Adrenal gland (tissue), 12 donors: ENCODE data around the gene ASB16. TPM values are rescaled to one million over a fixed set of nuclear protein-coding genes. Genes with fewer than 3 reads are reported as not detected.

Experiments
- DNase-seq, 7 donors: peaks; one replicate each; pipeline ENCODE4 v3.0.0-alpha.2; 2019 to 2020
- H3K27ac ChIP-seq, 5 donors: fragments of 200-600 bp; sonication (generic) in 4 of 5; 1 replicate in 3 of 5; 2 replicates in 2 of 5; pipeline versions ENCODE4 v1.5.1 to v1.8.0; 2016 to 2020; ENCODE audit warnings: mild to moderate bottlenecking in 1 of 5
- H3K27me3 ChIP-seq: fragments of 200-600 bp; 2 replicates; pipeline ENCODE4 v1.8.0; 2021
- H3K36me3 ChIP-seq, 2 donors: fragments of 200-600 bp; replicated peaks in 1 of 2; 1 replicate in 1 of 2; 2 replicates in 1 of 2; pipeline versions ENCODE4 v1.5.1 to v1.8.0; 2018 to 2022
- H3K4me1 ChIP-seq, 2 donors: fragments of 200-600 bp; replicated peaks in 1 of 2; 1 replicate in 1 of 2; 2 replicates in 1 of 2; pipeline versions ENCODE4 v1.5.1 to v1.8.0; 2018 to 2021
- H3K4me3 ChIP-seq, 4 donors: fragments of 200-600 bp; sonication (generic) in 3 of 4; one replicate each; pipeline ENCODE4 v1.5.1; 2016 to 2018
- H3K9me3 ChIP-seq, 3 donors: fragments of 200-600 bp; sonication (generic) in 1 of 3; replicated peaks in 1 of 3; 1 replicate in 2 of 3; 2 replicates in 1 of 3; pipeline versions ENCODE4 v1.5.1 to v1.8.0; 2016 to 2021
- CTCF ChIP-seq, 6 experiments: fragments of 450-650 bp in 4 of 6; fragments of 200-600 bp in 2 of 6; sonication (generic) in 1 of 6; IDR thresholded peaks; 1 replicate in 5 of 6; 2 replicates in 1 of 6; pipeline versions ENCODE4 v1.5.1 to v1.8.0; 2016 to 2021; ENCODE audit warnings: antibody characterized with exemption in 6 of 6, mild to moderate bottlenecking in 2 of 6, moderate library complexity in 1 of 6
- POLR2A ChIP-seq, 2 donors: fragments of 450-650 bp; IDR thresholded peaks; one replicate each; pipeline ENCODE4 v1.6.1; 2017; ENCODE audit warnings: antibody characterized with exemption in 2 of 2, mild to moderate bottlenecking in 2 of 2, moderate library complexity in 1 of 2
- WGBS, 4 donors: extraction: QIAGEN DNeasy Blood & Tissue Kit in 2 of 4; methylation state at CpG; one replicate each; pipeline versions ENCODE4 v1.1.5 to v1.1.7; 2013 to 2017; 5-methylcytosine and 5-hydroxymethylcytosine counted together
- intact Hi-C, 2 donors: fragments of 100-400 bp; cut with DNase I; formaldehyde crosslinking; loops; one replicate each; pipeline versions ENCODE4 v1.14.1 to v1.15.0; 2022 to 2023
- polyA plus RNA-seq, 3 donors: library from polyadenylated mRNA; stranded (reverse); fragments of 200-250 nt in 2 of 3; fragments of 350-450 nt in 1 of 3; fragmentation: Illumina TruSeq in 1 of 3; extraction: RNeasy Lipid Tissue Mini Kit (QIAGEN cat#74804) in 1 of 3; gene quantifications; one replicate each; pipeline ENCODE4 v1.2.3, GENCODE V29; 2013 to 2014
- total RNA-seq, 9 donors: library from RNA; depleted of rRNA in 4 of 9; stranded (reverse); fragments of >200 nt in 4 of 9; fragments of 120-200 nt in 1 of 9; fragmentation: NEBNext Ultra II Directional in 1 of 9; extraction: Animal tissue kit (Norgen Biotek cat#: 25700) in 1 of 9; gene quantifications; one replicate each; pipeline versions ENCODE4 v1.1.0 to v1.2.4, GENCODE V29; 2013 to 2023
- donor health status: healthy with polysubstance abuse.
- donor health status: Bipolar disorder and iron deficiency.
- donor health status: DM: yes; HTN: yes; CAD: no.
- donor health status: DM: no; HTN: no; CAD: no.
- donor health status: DM: no; HTN: no; CAD: no.
- donor health status: DM: yes; HTN: yes; CAD: no.

The ASB16 gene
- total and polyA plus RNA-seq, 12 donors = 0.13 to 0.83 (median 0.39) TPM; not detected in 2

GRCh38 chr17:44183024-44183423, 12.5 kb downstream of the ASB16 start:
- WGBS, 4 donors = 85 to 95% (median 89%) methylated on average over 2 of the region's 2 CpGs
- no peaks in the 10 kb centered on the region for H3K27me3 ChIP-seq
- TF ChIP-seq POLR2A (IDR thresholded peaks at IDR 0.05) (no peak), CTCF (IDR thresholded peaks at IDR 0.05) (no peak)
- H3K4me3 ChIP-seq = no peak overlapping the region
- no peak overlapping the region for H3K27ac ChIP-seq
- no peak for DNase-seq
- H3K36me3 ChIP-seq = peaks cover 0 to 24% of the 10 kb centered on the region in 2 donors
- no peaks in the 10 kb centered on the region for H3K9me3 ChIP-seq
- intact Hi-C loops = no loop called here
- peaks cover 11 to 25% of the 10 kb centered on the region in 2 donors for H3K4me1 ChIP-seq

DNA sequence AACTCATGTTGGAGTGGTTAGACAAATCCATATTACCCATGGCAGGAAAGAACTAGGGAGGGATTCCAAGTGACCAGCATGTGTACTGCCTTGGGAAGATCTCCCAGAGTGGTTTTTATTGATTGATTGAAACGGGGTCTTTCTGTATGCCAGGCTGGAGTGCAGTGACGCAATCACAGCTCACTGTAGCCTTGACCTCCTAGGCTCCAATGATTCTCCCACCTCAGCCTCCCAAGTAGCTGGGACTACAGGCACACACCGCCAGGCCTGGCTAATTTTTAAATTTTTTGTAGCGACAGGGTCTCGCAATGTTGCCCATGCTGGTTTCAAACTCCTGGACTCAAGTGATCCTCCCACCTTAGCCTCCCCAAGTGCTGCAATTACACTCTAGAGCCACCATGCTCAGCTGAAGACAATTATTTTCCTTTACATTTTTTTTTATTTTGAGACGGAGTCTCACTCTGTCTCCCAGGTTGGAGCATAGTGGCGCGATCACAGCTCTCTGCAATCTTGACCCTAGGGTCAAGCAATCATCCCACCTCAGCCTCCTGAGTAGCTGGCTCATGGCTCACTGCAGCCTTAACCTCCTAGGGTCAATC, 13.8 kb downstream of the ASB16 start:
- 78 to 84% (median 81%) methylated on average over 8 of the region's 8 CpGs for WGBS, 4 donors
- intact Hi-C loops = no loop called here
- DNase-seq = no peak
- H3K9me3 ChIP-seq = no peaks in the 10 kb centered on the region
- peaks cover 11 to 35% of the 10 kb centered on the region in 2 donors for H3K4me1 ChIP-seq
- H3K36me3 ChIP-seq = peaks cover 0 to 24% of the 10 kb centered on the region in 2 donors
- no peak overlapping the region for H3K27ac ChIP-seq
- no peaks in the 10 kb centered on the region for H3K27me3 ChIP-seq
- H3K4me3 ChIP-seq = no peak overlapping the region
- TF ChIP-seq CTCF (IDR thresholded peaks at IDR 0.05) (no peak), POLR2A (IDR thresholded peaks at IDR 0.05) (no peak)

DNA sequence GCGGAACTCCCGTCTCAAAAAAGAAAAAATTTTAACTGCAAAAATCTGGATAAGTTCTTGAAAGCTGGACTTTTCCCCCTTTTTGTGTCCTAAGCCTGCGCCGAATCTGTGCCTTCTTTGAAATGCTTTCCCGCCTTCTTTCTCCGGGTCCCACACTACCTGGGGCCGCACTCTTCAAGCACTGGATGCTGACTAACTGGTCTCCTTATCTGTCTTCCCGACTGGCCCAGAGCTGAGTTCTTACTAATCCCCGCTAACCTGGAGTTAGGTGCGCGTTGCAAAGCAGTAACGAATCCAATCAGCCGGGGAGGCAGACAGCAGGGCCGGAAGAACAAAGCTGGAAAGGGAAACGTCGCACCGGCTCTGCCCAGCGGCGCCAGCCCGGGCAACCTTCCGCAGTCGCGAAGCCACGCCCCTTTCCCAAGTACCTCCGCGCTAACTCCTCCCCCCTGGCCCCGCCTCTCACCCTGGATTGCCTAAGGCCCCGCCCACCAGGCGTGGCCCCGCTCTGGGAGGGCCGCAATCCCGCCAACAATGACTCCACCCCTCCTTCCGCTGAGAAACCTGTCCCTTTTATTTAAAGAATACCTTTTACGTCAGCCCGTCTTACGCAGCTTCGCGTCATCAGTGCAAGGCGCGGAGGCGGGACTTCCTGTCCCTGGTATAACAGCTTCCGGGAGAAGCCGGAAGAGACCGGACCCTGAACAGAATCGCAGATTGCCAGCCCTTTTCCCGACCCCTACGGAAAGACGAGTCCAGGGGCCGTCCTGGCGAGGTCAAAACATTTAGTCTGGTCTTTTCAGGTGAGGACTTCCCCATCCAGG, 16.0 kb downstream of the ASB16 start, which contains the start of gene TMUB2:
TSS of gene TMUB2 (plus strand) at position 666 of the 824 bp plus-strand sequence. CDS start 737 bp downstream, outside the sequence.
- DNase-seq = peak; percentile 99 to 100 (median 99)
- peaks cover 11 to 35% of the 10 kb centered on the region in 2 donors for H3K4me1 ChIP-seq
- WGBS, 4 donors = 0 to 1% (median 0%) methylated on average over 31 to 50 of the region's 50 CpGs

More for the DNA sequence above, 16.0 kb downstream of the ASB16 start, which contains the start of gene TMUB2:
- intact Hi-C loops = no loop called here
- Histone ChIP-seq H3K27me3 (no peaks in the 10 kb centered on the region), H3K36me3 (peaks cover 0 to 43% of the 10 kb centered on the region in 2 donors), H3K27ac (peak within 1 kb of the TSS; percentile 84 to 99 (median 98)), H3K9me3 (no peaks in the 10 kb centered on the region), H3K4me3 (peak within 1 kb of the TSS; percentile 58 to 94 (median 74))
- peak; percentile 65 to 89 for TF ChIP-seq POLR2A (IDR thresholded peaks at IDR 0.05)
- TF ChIP-seq CTCF (IDR thresholded peaks at IDR 0.05) = no peak
